DOHH2 (cell line): ENCODE results near the gene FOXG1.

ENCODE experiments used
- H3F3A ChIP-seq: fragments of 200-600 bp; sonication (generic), shearing (Covaris generic); 2 replicates; pipeline ENCODE4 v1.6.0; 2016; ENCODE audit warnings: antibody characterized with exemption, mild to moderate bottlenecking; ENCODE audit not compliant: control insufficient read depth, insufficient read depth
- H3K27ac ChIP-seq: fragments of 200-600 bp; sonication (generic); 2 replicates; pipeline ENCODE4 v1.5.1; 2014; ENCODE audit warnings: low read depth, mild to moderate bottlenecking, low read length, moderate library complexity
- H3K27me3 ChIP-seq: fragments of 200-600 bp; sonication (generic); 2 replicates; pipeline ENCODE4 v1.6.1; 2014; ENCODE audit warnings: mild to moderate bottlenecking, low read length, mixed read lengths; ENCODE audit not compliant: control insufficient read depth
- H3K36me3 ChIP-seq: fragments of 200-600 bp; sonication (generic); 2 replicates; pipeline ENCODE4 v1.6.1; 2014; ENCODE audit warnings: mild to moderate bottlenecking, low read length, moderate library complexity, mixed read lengths; ENCODE audit not compliant: control insufficient read depth
- H3K4me1 ChIP-seq: fragments of 200-600 bp; sonication (generic); 2 replicates; pipeline ENCODE4 v1.6.1; 2014; ENCODE audit warnings: mild to moderate bottlenecking, low read length, mixed read lengths; ENCODE audit not compliant: control insufficient read depth
- H3K4me2 ChIP-seq: fragments of 200-600 bp; sonication (generic); 2 replicates; pipeline ENCODE4 v1.6.0; 2014; ENCODE audit warnings: mild to moderate bottlenecking, low read length, moderate library complexity
- H3K4me3 ChIP-seq: fragments of 200-600 bp; sonication (generic); 2 replicates; pipeline ENCODE4 v1.5.1; 2014; ENCODE audit warnings: mild to moderate bottlenecking, low read length, mixed read lengths
- H3K79me2 ChIP-seq: fragments of 200-600 bp; sonication (generic); 2 replicates; pipeline ENCODE4 v1.6.1; 2014; ENCODE audit warnings: mild to moderate bottlenecking, low read length, mixed read lengths; ENCODE audit not compliant: control insufficient read depth
- H3K9me2 ChIP-seq: fragments of 200-600 bp; sonication (generic); replicated peaks from 2 replicates; pipeline ENCODE4 v1.6.1; 2014; ENCODE audit warnings: mild to moderate bottlenecking, low read length, mixed read lengths; ENCODE audit not compliant: control insufficient read depth
- H3K9me3 ChIP-seq: fragments of 200-600 bp; sonication (generic); 2 replicates; pipeline ENCODE4 v1.6.1; 2014; ENCODE audit warnings: antibody characterized with exemption, low read length, mixed read lengths; ENCODE audit not compliant: control insufficient read depth, insufficient read depth
- H4K20me1 ChIP-seq: fragments of 200-600 bp; sonication (generic); 2 replicates; pipeline ENCODE4 v1.6.0; 2014; ENCODE audit warnings: low read depth, mild to moderate bottlenecking, antibody characterized with exemption, low read length, moderate library complexity; ENCODE audit not compliant: control insufficient read depth, insufficient read depth
- EZH2phosphoT487 ChIP-seq: fragments of 200-600 bp; sonication (generic); IDR thresholded peaks from 2 replicates; pipeline ENCODE4 v1.6.1; 2017; ENCODE audit warnings: borderline replicate concordance, mild to moderate bottlenecking, antibody characterized with exemption, low read length, moderate library complexity, mixed read lengths
- TF ChIP-seq, protein P1 (sequence below): fragments of 200-600 bp; sonication (generic); IDR thresholded peaks from one replicate; pipeline ENCODE4 v1.5.1; 2014; ENCODE audit warnings: antibody characterized with exemption, mild to moderate bottlenecking, low read depth, low read length; ENCODE audit not compliant: poor library complexity, severe bottlenecking

FOXG1 gene

DNA sequence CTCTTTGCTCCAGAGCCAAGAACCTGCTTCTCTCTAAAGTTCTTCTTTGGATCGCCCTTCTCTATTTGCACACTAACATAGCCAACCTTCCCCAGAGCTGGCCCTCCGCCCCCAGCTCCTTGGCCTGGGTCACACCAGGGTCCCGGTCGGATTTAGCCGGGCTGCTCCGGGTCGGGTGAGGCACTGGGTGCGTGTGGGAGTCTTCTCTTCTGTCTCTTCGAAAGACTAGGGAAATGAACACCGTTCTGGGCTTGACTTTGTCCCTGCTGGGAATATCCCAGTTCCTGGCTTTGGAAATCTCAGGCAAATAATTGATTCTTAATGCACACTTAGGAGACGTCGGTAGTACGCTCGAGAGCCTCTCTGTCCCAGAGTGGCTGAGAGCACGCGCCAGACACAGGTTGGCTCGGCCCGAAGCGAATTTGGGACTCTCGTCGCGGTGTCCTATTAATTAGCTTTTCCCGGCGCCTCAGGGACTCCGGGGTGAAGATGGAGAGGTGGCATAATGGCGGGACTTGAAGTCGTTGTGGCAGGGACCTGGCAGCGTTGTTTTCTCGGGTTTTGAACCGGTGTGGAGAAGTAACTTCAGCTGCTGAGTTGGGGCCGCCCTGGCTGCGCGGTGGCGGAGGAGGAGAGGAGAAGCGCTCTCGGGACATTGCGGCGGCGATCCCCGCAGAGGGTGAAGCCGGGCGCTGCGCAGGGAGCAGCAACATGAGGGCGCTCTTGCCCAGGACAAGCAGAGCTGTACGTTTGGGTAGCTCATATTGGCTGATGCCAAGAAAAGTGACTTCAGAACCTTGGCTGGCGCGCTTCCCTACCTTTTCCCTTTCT lies 7.5 kb downstream of the FOXG1 start:
- H3K9me2 ChIP-seq, result no peaks in the 10 kb centered on the region
- no peaks in the 10 kb centered on the region for H4K20me1 ChIP-seq
- no peak for TF ChIP-seq EZH2phosphoT487
- TF ChIP-seq, protein P1, sequence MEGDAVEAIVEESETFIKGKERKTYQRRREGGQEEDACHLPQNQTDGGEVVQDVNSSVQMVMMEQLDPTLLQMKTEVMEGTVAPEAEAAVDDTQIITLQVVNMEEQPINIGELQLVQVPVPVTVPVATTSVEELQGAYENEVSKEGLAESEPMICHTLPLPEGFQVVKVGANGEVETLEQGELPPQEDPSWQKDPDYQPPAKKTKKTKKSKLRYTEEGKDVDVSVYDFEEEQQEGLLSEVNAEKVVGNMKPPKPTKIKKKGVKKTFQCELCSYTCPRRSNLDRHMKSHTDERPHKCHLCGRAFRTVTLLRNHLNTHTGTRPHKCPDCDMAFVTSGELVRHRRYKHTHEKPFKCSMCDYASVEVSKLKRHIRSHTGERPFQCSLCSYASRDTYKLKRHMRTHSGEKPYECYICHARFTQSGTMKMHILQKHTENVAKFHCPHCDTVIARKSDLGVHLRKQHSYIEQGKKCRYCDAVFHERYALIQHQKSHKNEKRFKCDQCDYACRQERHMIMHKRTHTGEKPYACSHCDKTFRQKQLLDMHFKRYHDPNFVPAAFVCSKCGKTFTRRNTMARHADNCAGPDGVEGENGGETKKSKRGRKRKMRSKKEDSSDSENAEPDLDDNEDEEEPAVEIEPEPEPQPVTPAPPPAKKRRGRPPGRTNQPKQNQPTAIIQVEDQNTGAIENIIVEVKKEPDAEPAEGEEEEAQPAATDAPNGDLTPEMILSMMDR, result no peak
- H3F3A ChIP-seq, result no peaks in the 10 kb centered on the region
- no peak overlapping the region for H3K4me3 ChIP-seq
- no peaks in the 10 kb centered on the region for H3K4me1 ChIP-seq
- peaks cover 8% of the 10 kb centered on the region; the same call in 1 of the 2 replicates for H3K9me3 ChIP-seq
- no peaks in the 10 kb centered on the region for H3K36me3 ChIP-seq
- H3K79me2 ChIP-seq, result no peaks in the 10 kb centered on the region
- no peak overlapping the region for H3K4me2 ChIP-seq
- no peaks in the 10 kb centered on the region for H3K27me3 ChIP-seq
- no peak overlapping the region for H3K27ac ChIP-seq

DNA sequence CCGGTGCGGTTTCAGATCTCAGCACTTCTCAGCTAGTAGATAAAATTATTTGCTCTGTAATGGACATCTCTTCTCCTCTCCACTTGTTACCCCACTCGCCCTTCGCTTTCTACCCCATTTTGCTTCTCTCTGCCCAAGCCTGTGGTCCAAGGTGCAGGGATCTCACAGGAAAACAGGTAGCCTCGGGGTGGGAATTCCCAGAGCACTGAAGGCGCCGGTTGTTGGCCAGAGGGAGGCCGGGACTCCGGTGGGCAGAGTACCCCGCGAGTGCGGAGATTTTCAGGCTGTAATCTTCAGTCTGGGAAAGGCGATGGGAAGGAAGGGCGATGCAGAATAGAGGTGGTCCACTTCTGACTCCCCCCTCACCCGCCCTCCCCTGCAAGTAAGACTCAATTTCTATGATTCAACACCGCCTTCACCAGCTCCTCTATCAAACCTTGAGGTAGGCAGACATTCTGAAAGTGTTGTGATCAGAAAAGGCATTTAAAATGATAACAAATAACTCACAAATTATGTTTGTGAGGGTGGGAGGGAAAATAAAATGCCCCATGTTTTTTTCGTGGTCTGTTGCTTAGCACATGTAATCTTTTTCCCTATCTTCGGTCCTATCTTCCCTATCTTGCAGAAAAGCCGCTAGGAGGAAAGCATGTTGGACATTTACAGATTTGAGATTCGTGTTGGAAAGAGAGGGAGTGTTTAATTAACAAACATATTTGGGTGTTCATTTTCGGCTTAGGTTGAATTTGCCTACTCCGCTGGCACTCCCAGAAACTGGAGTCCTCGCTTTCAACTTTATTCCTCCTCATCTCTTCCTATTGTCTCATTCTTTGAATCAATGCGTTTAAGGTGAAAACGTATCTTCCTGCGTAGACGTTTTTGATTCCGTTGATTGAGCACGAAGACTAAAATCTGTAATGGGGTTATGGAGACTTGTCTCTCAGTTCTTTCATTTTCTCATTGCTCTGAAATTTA lies 8.5 kb downstream of the FOXG1 start:
- Histone ChIP-seq H3K9me2 (no peaks in the 10 kb centered on the region), H3F3A (no peaks in the 10 kb centered on the region), H3K4me2 (no peak overlapping the region), H3K27me3 (no peaks in the 10 kb centered on the region), H3K9me3 (peaks cover 8% of the 10 kb centered on the region; the same call in 1 of the 2 replicates), H3K79me2 (no peaks in the 10 kb centered on the region), H3K36me3 (no peaks in the 10 kb centered on the region), H3K4me1 (no peaks in the 10 kb centered on the region), H3K4me3 (no peak overlapping the region), H4K20me1 (no peaks in the 10 kb centered on the region), H3K27ac (no peak overlapping the region)
- TF ChIP-seq, protein P1, result no peak
- no peak for TF ChIP-seq EZH2phosphoT487

DNA sequence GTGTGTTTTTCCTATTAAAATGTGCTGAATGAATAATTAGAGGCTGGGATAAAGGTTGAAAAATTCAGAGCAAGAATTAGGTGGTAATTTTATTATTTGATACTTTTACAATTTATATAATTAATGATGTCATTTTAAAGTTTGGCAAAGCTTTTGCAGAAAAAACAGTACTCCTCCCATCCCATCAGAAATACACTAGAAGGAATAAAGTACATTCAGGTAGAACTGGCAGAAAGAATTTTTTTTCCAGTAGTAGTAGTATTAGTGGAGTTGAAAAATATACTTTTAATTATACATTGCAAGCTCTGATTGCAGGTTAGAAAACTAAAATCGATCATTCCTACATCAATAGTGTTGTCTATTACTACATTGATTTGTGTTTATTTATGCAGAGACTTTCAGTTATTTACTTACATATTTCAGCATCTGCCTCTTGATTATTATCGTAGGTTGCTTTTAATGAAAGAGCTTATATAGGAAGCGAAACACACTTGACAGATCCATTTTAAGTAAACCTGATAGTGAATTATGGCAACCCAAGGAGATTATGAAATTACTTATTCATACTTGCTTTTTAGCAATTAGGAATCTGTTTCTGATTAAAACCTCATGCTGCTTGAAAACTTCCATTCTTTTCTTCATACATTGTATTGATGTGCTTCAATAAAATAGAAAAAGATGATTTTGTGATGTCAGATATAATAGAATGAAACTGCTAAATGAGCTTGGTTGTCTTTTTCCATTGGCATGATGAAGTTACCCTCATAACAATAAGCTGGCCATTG lies 10.1 kb downstream of the FOXG1 start:
- Histone ChIP-seq H3K9me2 (no peaks in the 10 kb centered on the region), H3K27me3 (no peaks in the 10 kb centered on the region), H3F3A (no peaks in the 10 kb centered on the region), H3K9me3 (peaks cover 8% of the 10 kb centered on the region; the same call in 1 of the 2 replicates), H4K20me1 (no peaks in the 10 kb centered on the region), H3K36me3 (no peaks in the 10 kb centered on the region), H3K27ac (no peak overlapping the region), H3K4me2 (no peak overlapping the region), H3K4me1 (no peaks in the 10 kb centered on the region), H3K4me3 (no peak overlapping the region), H3K79me2 (no peaks in the 10 kb centered on the region)
- TF ChIP-seq, protein P1, result no peak
- TF ChIP-seq EZH2phosphoT487, result no peak
